ENCODE data around the gene MARS1. TPM values are rescaled to one million over a fixed set of nuclear protein-coding genes. Genes with fewer than 3 reads are reported as not detected.
"Not testable (repeated sequence)": the region's sequence is repeated elsewhere in the genome, so short reads cannot be mapped to it uniquely, and the experiment has no call there.

Gene MARS1
- total RNA-seq, 4 donors from 2014 or later, result 54.2 to 94.6 (median 69.6) TPM

DNA sequence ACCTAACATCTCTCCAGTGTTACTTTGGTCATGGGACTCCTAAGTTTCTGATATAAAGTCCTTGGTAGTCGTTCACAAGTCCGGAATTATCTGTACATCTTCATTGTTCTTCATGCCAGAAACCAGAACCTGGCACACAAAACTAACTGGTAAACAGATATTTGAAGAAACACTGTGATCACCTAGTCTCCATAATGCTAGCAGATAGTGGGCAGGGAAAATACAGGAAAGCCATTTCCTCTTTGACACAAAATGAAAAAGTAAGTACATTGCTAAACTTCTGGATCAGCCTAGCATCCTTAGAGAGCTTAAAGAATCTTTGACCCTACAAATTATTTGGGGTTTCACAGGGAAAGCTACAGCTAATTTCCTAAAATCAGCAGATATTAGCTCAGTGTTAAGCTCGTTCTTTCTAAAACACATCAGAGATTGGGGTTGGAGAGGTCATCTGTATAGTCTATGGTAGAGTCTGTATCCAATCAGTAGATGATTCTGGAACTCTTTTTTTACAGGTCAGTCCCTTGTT is 27.6 kb downstream of the MARS1 start:
- H3K4me1 ChIP-seq, result peaks cover 20 to 50% (median 25%) of the 10 kb centered on the region in 3 donors
- H3K27ac ChIP-seq, result peak overlapping the region in 2 of 4 donors; percentile 99
- no peak for DNase-seq
- WGBS, 2 donors, result 74 to 78% methylated on average over 3 of the region's 3 CpGs
- no peak overlapping the region for H3K4me3 ChIP-seq
- peaks cover 17 to 79% (median 38%) of the 10 kb centered on the region in 3 donors for H3K36me3 ChIP-seq
- no peaks in the 10 kb centered on the region for H3K27me3 ChIP-seq
- H3K9me3 ChIP-seq, result no peaks in the 10 kb centered on the region
- TF ChIP-seq POLR2A (IDR thresholded peaks at IDR 0.05), result no peak
- TF ChIP-seq, protein P1, sequence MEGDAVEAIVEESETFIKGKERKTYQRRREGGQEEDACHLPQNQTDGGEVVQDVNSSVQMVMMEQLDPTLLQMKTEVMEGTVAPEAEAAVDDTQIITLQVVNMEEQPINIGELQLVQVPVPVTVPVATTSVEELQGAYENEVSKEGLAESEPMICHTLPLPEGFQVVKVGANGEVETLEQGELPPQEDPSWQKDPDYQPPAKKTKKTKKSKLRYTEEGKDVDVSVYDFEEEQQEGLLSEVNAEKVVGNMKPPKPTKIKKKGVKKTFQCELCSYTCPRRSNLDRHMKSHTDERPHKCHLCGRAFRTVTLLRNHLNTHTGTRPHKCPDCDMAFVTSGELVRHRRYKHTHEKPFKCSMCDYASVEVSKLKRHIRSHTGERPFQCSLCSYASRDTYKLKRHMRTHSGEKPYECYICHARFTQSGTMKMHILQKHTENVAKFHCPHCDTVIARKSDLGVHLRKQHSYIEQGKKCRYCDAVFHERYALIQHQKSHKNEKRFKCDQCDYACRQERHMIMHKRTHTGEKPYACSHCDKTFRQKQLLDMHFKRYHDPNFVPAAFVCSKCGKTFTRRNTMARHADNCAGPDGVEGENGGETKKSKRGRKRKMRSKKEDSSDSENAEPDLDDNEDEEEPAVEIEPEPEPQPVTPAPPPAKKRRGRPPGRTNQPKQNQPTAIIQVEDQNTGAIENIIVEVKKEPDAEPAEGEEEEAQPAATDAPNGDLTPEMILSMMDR (IDR thresholded peaks at IDR 0.05), result no peak
- intact Hi-C loops (cut with DNase I), result no loop called here

DNA sequence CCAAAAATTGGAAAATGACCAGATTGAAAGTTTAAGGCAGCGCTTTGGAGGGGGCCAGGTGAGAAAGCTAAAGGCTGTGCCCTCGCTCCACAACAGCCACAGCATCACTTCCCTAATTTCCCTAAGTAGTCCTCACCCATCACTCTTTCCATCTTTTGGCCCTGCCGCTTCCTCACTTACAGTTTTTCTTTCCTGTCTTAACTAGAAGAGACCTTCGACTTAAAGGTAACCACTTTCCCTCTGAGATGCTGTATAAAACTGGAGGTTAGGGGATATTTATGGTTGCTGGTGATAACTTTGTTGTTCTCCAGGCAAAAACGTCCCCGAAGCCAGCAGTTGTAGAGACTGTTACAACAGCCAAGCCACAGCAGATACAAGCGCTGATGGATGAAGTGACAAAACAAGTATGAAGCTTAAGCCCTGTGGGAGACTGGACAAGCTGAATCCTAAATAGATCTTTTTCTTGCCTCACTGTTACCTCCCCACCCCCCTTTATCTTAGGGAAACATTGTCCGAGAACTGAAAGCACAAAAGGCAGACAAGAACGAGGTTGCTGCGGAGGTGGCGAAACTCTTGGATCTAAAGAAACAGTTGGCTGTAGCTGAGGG is 28.2 kb downstream of the MARS1 start:
- no peak for DNase-seq
- Histone ChIP-seq H3K4me3 (no peak overlapping the region), H3K36me3 (peaks cover 17 to 73% (median 38%) of the 10 kb centered on the region in 3 donors), H3K9me3 (no peaks in the 10 kb centered on the region), H3K4me1 (peaks cover 24 to 53% (median 27%) of the 10 kb centered on the region in 3 donors), H3K27me3 (no peaks in the 10 kb centered on the region), H3K27ac (peak overlapping the region in 3 of 4 donors; percentile 36 to 99 (median 99))
- intact Hi-C loops (cut with DNase I), result no loop called here
- WGBS, 2 donors, result 75 to 78% methylated on average over 11 of the region's 11 CpGs
- no peak for TF ChIP-seq POLR2A (IDR thresholded peaks at IDR 0.05)

DNA sequence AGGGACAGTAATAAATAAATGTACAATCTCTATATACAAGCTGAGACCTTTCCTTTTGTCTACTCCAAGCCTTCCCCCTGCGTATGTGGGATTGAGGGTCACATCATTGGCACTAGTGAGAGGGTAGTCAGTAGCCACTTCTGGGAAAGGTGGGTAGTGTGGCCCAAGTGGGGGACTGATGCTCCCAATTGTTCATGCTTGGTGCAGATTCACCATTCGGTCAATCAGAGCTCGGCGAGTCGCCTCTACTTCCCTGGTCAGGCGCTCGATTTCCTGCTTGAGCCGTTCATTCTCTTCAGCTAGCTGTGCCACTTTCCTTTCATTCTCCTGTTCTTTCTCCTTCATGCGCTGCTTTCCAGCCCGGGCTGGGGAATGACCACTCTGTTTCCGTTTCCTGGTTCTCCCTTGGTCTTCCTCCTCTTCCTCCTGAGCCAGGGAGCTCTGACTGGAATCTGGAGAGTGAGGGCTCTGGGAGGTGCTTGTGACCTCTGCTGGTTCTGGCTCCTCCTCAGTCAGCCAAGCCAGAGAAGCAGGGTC is 28.8 kb downstream of the MARS1 start:
- H3K4me1 ChIP-seq, result peaks cover 31 to 59% (median 34%) of the 10 kb centered on the region in 3 donors
- H3K27me3 ChIP-seq, result no peaks in the 10 kb centered on the region
- TF ChIP-seq POLR2A (IDR thresholded peaks at IDR 0.05), result no peak
- TF ChIP-seq, protein P1 (IDR thresholded peaks at IDR 0.05), result no peak
- no peak overlapping the region for H3K4me3 ChIP-seq
- peak overlapping the region; percentile 36 to 99 (median 82) for H3K27ac ChIP-seq
- no peaks in the 10 kb centered on the region for H3K9me3 ChIP-seq
- DNase-seq, result no peak
- peaks cover 17 to 67% (median 38%) of the 10 kb centered on the region in 3 donors for H3K36me3 ChIP-seq
- intact Hi-C loops (cut with DNase I), result no loop called here
- WGBS, 2 donors, result 82 to 87% methylated on average over 10 to 11 of the region's 11 CpGs

DNA sequence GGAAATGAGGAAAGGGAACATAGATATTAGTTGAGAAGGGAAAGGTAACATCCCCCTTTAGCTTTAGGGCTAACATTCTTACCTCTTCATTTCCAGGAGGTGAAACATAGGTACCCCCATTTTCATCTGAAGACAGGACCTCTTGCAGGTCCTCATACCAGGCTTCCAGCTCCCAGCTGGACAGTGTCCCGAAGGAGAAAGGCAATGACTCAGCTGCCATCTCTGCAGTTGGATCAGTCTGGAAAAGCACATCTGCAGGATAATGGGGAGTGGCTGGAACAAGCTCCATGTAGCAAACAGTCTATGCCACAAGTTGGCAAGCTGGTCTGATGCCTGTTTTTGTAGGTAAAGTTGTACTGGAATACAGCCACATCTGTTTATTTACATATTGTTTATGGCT is 29.3 kb downstream of the MARS1 start:
- Histone ChIP-seq H3K27ac (peak overlapping the region; percentile 36 to 99 (median 82)), H3K4me3 (no peak overlapping the region), H3K4me1 (peaks cover 36 to 64% (median 38%) of the 10 kb centered on the region in 3 donors), H3K27me3 (no peaks in the 10 kb centered on the region), H3K36me3 (peaks cover 17 to 62% (median 33%) of the 10 kb centered on the region in 3 donors), H3K9me3 (no peaks in the 10 kb centered on the region)
- DNase-seq, result no peak
- no peak for TF ChIP-seq POLR2A (IDR thresholded peaks at IDR 0.05)
- TF ChIP-seq, protein P1 (IDR thresholded peaks at IDR 0.05), result no peak
- intact Hi-C loops (cut with DNase I), result no loop called here
- 0 to 44% methylated on average over 1 of the region's 1 CpG for WGBS, 2 donors

GRCh38 chr12:57517718-57518117 is 29.9 kb downstream of the MARS1 start:
- peaks cover 38 to 66% (median 38%) of the 10 kb centered on the region in 3 donors for H3K4me1 ChIP-seq
- H3K27me3 ChIP-seq; H3K9me3 ChIP-seq; intact Hi-C loops (cut with DNase I); DNase-seq: not testable (repeated sequence)
- 82 to 83% methylated on average over 10 of the region's 10 CpGs for WGBS, 2 donors
- peak overlapping the region in 1 of 4 donors; percentile 69 for H3K4me3 ChIP-seq
- H3K27ac ChIP-seq, result peak overlapping the region; percentile 24 to 100 (median 99)
- H3K36me3 ChIP-seq, result peaks cover 17 to 56% (median 29%) of the 10 kb centered on the region in 3 donors

Data from esophagus squamous epithelium (tissue), 5 donors.